ENCODE measurements around the gene RELA. TPM values are rescaled to one million over a fixed set of nuclear protein-coding genes. Genes with fewer than 3 reads are reported as not detected.

Gene RELA
- total and polyA plus RNA-seq, 2 donors (not counting 3 experiments of a cell fraction or from before 2014, with no cell fraction given), result 78.7 to 105 TPM

DNA sequence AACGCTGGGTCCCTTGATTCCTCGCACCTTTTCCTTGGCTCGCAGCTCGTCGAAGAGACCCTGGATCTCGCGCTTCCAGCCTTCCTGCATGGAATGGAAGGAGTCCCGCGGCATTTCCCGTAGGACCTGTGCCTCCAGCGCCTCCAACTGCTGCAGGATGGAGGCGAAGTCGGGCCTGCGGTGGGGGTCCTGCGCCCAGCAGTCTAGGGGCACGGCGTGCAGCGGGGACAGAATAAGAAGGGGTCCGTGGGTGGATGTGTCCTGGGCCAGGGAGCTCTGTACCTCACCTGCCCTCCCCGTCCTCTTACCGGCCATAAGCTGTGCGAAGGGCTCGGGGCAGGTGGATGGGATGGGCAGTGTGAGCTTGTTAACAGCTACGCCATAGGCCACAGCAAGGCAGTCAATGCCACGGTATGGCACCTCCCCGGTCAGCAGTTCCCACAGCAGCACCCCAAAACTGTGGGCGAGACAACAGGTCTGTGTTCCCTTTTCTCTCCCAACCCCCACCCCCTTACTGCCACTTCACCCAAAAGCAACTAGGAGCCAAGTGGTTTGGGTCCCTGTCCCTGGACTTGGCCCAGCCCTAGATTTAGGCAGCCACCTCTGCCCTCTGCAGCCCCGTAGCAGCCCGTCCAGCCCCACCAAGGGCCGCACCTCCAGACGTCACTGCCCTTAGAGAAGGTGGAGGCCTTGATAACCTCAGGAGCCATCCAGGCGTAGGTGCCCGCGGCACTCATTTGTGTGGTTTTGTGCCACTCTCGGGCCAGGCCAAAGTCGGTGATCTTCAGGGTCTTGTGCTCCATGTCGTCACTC is 54.9 kb downstream of the RELA start:
- intact Hi-C loops (cut with micrococcal nuclease) (loop anchor here (1.0 kb wide), 2 partner anchors 7 to 15 kb away; partner anchors contain the start of gene PCNX3), dilution Hi-C loops (cut with MboI; ENCODE audit: extremely low pct_ligation_motif_present, low sequenced_read_pairs) (no loop called here)
- H3K4me1 ChIP-seq (ENCODE audit: control insufficient read depth, extremely low read depth, insufficient read depth, low read length), result peaks cover 49% of the 10 kb centered on the region
- H2AFZ ChIP-seq (ENCODE audit: low read depth, low read length), result no peak overlapping the region
- H3K36me3 ChIP-seq (ENCODE audit: control insufficient read depth in 2 of 2, extremely low read depth in 1 of 2, insufficient read depth in 2 of 2, low read length in 2 of 2), result peaks cover 15 to 54% of the 10 kb centered on the region in 2 experiments
- no peaks in the 10 kb centered on the region for H3K27me3 ChIP-seq (ENCODE audit: control insufficient read depth in 2 of 2, insufficient read depth in 2 of 2, low read length in 2 of 2)
- H3K4me3 ChIP-seq (replicated peaks in 1 of 3; ENCODE audit: insufficient read depth in 1 of 3, low read depth in 1 of 3, low read length in 3 of 3), result no peak overlapping the region
- no peaks in the 10 kb centered on the region for H3K9me3 ChIP-seq (replicated peaks; ENCODE audit: control insufficient read depth, insufficient read depth, low read length)
- no peak for TF ChIP-seq MYC (IDR thresholded peaks at IDR 0.05; ENCODE audit: low read depth, low read length)
- TF ChIP-seq FOS (IDR thresholded peaks at IDR 0.05; ENCODE audit: borderline replicate concordance, insufficient read depth, low read length), result no peak
- TF ChIP-seq GATA2 (IDR thresholded peaks at IDR 0.05; ENCODE audit: insufficient read depth, insufficient read length, low read depth, low read length), result no peak
- no peak for TF ChIP-seq JUN (IDR thresholded peaks at IDR 0.05; ENCODE audit: borderline replicate concordance, insufficient read depth, insufficient read length, low read depth)
- TF ChIP-seq POLR2A (IDR thresholded peaks at IDR 0.05; ENCODE audit: low read depth, low read length), result no peak
- TF ChIP-seq, protein P1, sequence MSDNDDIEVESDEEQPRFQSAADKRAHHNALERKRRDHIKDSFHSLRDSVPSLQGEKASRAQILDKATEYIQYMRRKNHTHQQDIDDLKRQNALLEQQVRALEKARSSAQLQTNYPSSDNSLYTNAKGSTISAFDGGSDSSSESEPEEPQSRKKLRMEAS (IDR thresholded peaks at IDR 0.05; ENCODE audit: insufficient read depth, insufficient read length), result no peak
- TF ChIP-seq EZH2 (IDR thresholded peaks at IDR 0.05; ENCODE audit: borderline replicate concordance, low read depth, low read length, severe bottlenecking), result no peak
- TF ChIP-seq, protein P2, sequence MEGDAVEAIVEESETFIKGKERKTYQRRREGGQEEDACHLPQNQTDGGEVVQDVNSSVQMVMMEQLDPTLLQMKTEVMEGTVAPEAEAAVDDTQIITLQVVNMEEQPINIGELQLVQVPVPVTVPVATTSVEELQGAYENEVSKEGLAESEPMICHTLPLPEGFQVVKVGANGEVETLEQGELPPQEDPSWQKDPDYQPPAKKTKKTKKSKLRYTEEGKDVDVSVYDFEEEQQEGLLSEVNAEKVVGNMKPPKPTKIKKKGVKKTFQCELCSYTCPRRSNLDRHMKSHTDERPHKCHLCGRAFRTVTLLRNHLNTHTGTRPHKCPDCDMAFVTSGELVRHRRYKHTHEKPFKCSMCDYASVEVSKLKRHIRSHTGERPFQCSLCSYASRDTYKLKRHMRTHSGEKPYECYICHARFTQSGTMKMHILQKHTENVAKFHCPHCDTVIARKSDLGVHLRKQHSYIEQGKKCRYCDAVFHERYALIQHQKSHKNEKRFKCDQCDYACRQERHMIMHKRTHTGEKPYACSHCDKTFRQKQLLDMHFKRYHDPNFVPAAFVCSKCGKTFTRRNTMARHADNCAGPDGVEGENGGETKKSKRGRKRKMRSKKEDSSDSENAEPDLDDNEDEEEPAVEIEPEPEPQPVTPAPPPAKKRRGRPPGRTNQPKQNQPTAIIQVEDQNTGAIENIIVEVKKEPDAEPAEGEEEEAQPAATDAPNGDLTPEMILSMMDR (IDR thresholded peaks at IDR 0.05; ENCODE audit: extremely low read depth in 1 of 2, insufficient read depth in 1 of 2, low read depth in 1 of 2, low read length in 2 of 2), result no peak
- no peak for TF ChIP-seq POLR2AphosphoS5 (IDR thresholded peaks at IDR 0.05; ENCODE audit: insufficient read depth, low read depth, low read length)
- FAIRE-seq, result peak; percentile 38
- H3K4me2 ChIP-seq (ENCODE audit: insufficient read depth, low read length), result peak overlapping the region; percentile 5
- BruUV-seq (replicated peaks), result TSS peak; percentile 24
- ChIA-PET POLR2A (interaction anchor here (0.6 kb wide), 1 partner anchor 188 kb away, joined by 3 read pairs; no protein-coding TSS in a partner anchor), CTCF (interaction anchor here (0.9 to 2.4 kb wide), 7 partner anchors 10 to 68 kb away, joined by 3 to 19 read pairs (median 5); partner anchors contain the start of gene FAM89B)
- no peaks in the 10 kb centered on the region for H3K9me1 ChIP-seq (replicated peaks; ENCODE audit: control insufficient read depth, extremely low read depth, insufficient read depth, low read length)
- DNase-seq (ENCODE audit: low read depth, low spot score), result no peak
- no peak overlapping the region for H3K9ac ChIP-seq (replicated peaks; ENCODE audit: extremely low read depth, insufficient read depth, low read length)
- H3K79me2 ChIP-seq (ENCODE audit: control insufficient read depth, insufficient read depth, low read length), result peaks cover 48% of the 10 kb centered on the region
- H3K27ac ChIP-seq (ENCODE audit: insufficient read depth, low read depth, low read length), result no peak overlapping the region
- H4K20me1 ChIP-seq (replicated peaks; ENCODE audit: control insufficient read depth, extremely low read depth, insufficient read depth, low read length), result no peaks in the 10 kb centered on the region

Measured in endothelial cell of umbilical vein (primary cell).